GM12891 (cell line): Measurements from ENCODE around the gene TCHHL1.

Experiments used
- PAX5 ChIP-seq: IDR thresholded peaks from 2 replicates; pipeline ENCODE4 v1.6.1; 2011; ENCODE audit warnings: low read length, moderate library complexity, mild to moderate bottlenecking; ENCODE audit not compliant: insufficient read depth, severe bottlenecking
- POLR2A ChIP-seq: IDR thresholded peaks from 2 replicates; pipeline ENCODE4 v1.6.1; 2011; ENCODE audit warnings: low read depth, low read length, control low read depth
- POLR2AphosphoS5 ChIP-seq: IDR thresholded peaks from 2 replicates; pipeline ENCODE4 v1.6.1; 2011; ENCODE audit warnings: low read depth, low read length, control low read depth
- SPI1 ChIP-seq: IDR thresholded peaks from 2 replicates; pipeline ENCODE4 v1.6.1; 2011; ENCODE audit warnings: low read depth, low read length, control low read depth
- TAF1 ChIP-seq: IDR thresholded peaks from 2 replicates; pipeline ENCODE4 v1.6.1; 2011; ENCODE audit warnings: low read depth, low read length, control low read depth

- TF ChIP-seq POLR2A = no peak
- TF ChIP-seq TAF1 = no peak
- TF ChIP-seq POLR2AphosphoS5 = no peak
- no peak for TF ChIP-seq SPI1
- no peak for TF ChIP-seq PAX5
Observed at GRCh38 chr1:152086760-152087159, 2.1 kb downstream of the TCHHL1 start.
